Measurements from ENCODE around the gene DAB1.

Gene DAB1

GRCh38 chr1:56958526-56958925 is 465.3 kb downstream of the DAB1 start:
- FAIRE-seq (no peak), DNase-seq (ENCODE audit: low spot score) (no peak)

GRCh38 chr1:56957931-56958330 is 465.9 kb downstream of the DAB1 start:
- FAIRE-seq (no peak), DNase-seq (ENCODE audit: low spot score) (no peak)

- no peak for FAIRE-seq
- no peak for DNase-seq (ENCODE audit: low spot score)
These were observed 469.2 kb downstream of the DAB1 start for GRCh38 chr1:56954664-56955063.

- FAIRE-seq: no peak
- no peak for DNase-seq (ENCODE audit: low spot score)
These were observed 470.5 kb downstream of the DAB1 start for GRCh38 chr1:56953386-56953785.

GRCh38 chr1:56952501-56952900 is 471.4 kb downstream of the DAB1 start:
- FAIRE-seq (no peak), DNase-seq (ENCODE audit: low spot score) (no peak)

- FAIRE-seq (no peak), DNase-seq (ENCODE audit: low spot score) (no peak)
These were observed 475.3 kb downstream of the DAB1 start for GRCh38 chr1:56948403-56949023.

Measured in urothelium cell line (cell line).